CD14-positive monocyte (primary cell): ENCODE results near the gene PTOV1. TPM values are rescaled to one million over a fixed set of nuclear protein-coding genes. Genes with fewer than 3 reads are reported as not detected.

ENCODE experiments used
- DNase-seq, 3 donors: peaks; one replicate each; pipeline ENCODE4 v3.0.0-alpha.2; 2011 to 2022
- H2AFZ ChIP-seq: 2 replicates; pipeline ENCODE4 v1.6.0; 2012; ENCODE audit warnings: mild to moderate bottlenecking, low read depth, low read length, inconsistent platforms; ENCODE audit not compliant: insufficient read depth, poor library complexity, severe bottlenecking
- H3K27ac ChIP-seq, 2 donors: 1 replicate in 1 of 2; 2 replicates in 1 of 2; pipeline ENCODE4 v1.5.1; 2012 to 2013; ENCODE audit warnings: low read length in 2 of 2, control low read depth in 1 of 2, inconsistent platforms in 1 of 2, low read depth in 1 of 2, mild to moderate bottlenecking in 1 of 2
- H3K27me3 ChIP-seq, 2 donors: one replicate each; pipeline versions ENCODE4 v1.6.0 to v1.6.1; 2011 to 2013; ENCODE audit warnings: low read length in 2 of 2; ENCODE audit not compliant: control insufficient read depth in 2 of 2, insufficient read depth in 2 of 2
- H3K36me3 ChIP-seq, 2 donors: replicated peaks in 1 of 2; 1 replicate in 1 of 2; 2 replicates in 1 of 2; pipeline versions ENCODE4 v1.5.1 to v1.6.1; 2012 to 2013; ENCODE audit warnings: low read length in 2 of 2, control low read depth in 1 of 2, inconsistent platforms in 1 of 2, mild to moderate bottlenecking in 1 of 2; ENCODE audit not compliant: insufficient read depth in 2 of 2, control insufficient read depth in 1 of 2
- H3K4me1 ChIP-seq, 2 donors: 1 replicate in 1 of 2; 2 replicates in 1 of 2; pipeline versions ENCODE4 v1.5.1 to v1.6.1; 2012 to 2013; ENCODE audit warnings: low read length in 2 of 2, control low read depth in 1 of 2, inconsistent platforms in 1 of 2, mild to moderate bottlenecking in 1 of 2, moderate library complexity in 1 of 2; ENCODE audit not compliant: insufficient read depth in 2 of 2, control insufficient read depth in 1 of 2
- H3K4me2 ChIP-seq: replicated peaks from 2 replicates; pipeline ENCODE3; 2012; ENCODE audit warnings: low read length, moderate library complexity, mild to moderate bottlenecking; ENCODE audit not compliant: poor library complexity, severe bottlenecking; ENCODE audit errors: extremely low read depth
- H3K4me3 ChIP-seq, 3 experiments: fragments of 200-600 bp in 1 of 3; sonication (generic) in 1 of 3; replicated peaks in 1 of 3; 1 replicate in 2 of 3; 2 replicates in 1 of 3; pipeline ENCODE4 v1.5.1; 2011 to 2013; ENCODE audit warnings: low read length in 3 of 3, mild to moderate bottlenecking in 3 of 3, control low read depth in 2 of 3, low read depth in 2 of 3, inconsistent platforms in 1 of 3, moderate library complexity in 1 of 3
- H3K79me2 ChIP-seq: 2 replicates; pipeline ENCODE4 v1.6.0; 2012; ENCODE audit warnings: mild to moderate bottlenecking, control low read depth, inconsistent platforms, low read length, moderate library complexity; ENCODE audit not compliant: insufficient read depth
- H3K9ac ChIP-seq: 2 replicates; pipeline ENCODE4 v1.6.0; 2017; ENCODE audit warnings: low read length, mild to moderate bottlenecking; ENCODE audit not compliant: insufficient read depth, poor library complexity, severe bottlenecking
- H3K9me3 ChIP-seq, 2 donors: replicated peaks in 1 of 2; 1 replicate in 1 of 2; 2 replicates in 1 of 2; pipeline versions ENCODE4 v1.5.1 to v1.6.1; 2012 to 2013; ENCODE audit warnings: low read length in 2 of 2, control low read depth in 1 of 2; ENCODE audit not compliant: control insufficient read depth in 1 of 2, insufficient read depth in 1 of 2
- H4K20me1 ChIP-seq: 2 replicates; pipeline ENCODE4 v1.6.0; 2012; ENCODE audit warnings: mild to moderate bottlenecking, low read length, control low read depth, moderate library complexity; ENCODE audit not compliant: insufficient read depth
- H3K27ac Mint-ChIP-seq, 7 donors: one replicate each; pipeline ENCODE4 v1.8.0; 2020; ENCODE audit warnings: mild to moderate bottlenecking in 7 of 7, mixed read lengths in 7 of 7, moderate library complexity in 6 of 7, inconsistent platforms in 2 of 7
- H3K27me3 Mint-ChIP-seq, 3 donors: one replicate each; pipeline ENCODE4 v1.8.0; 2021 to 2022; ENCODE audit warnings: low read depth in 3 of 3, mild to moderate bottlenecking in 3 of 3, mixed read lengths in 3 of 3, moderate library complexity in 3 of 3, inconsistent platforms in 1 of 3
- H3K36me3 Mint-ChIP-seq, 2 donors: one replicate each; pipeline ENCODE4 v1.8.0; 2020; ENCODE audit warnings: mixed read lengths in 2 of 2, inconsistent platforms in 1 of 2, mild to moderate bottlenecking in 1 of 2
- H3K4me1 Mint-ChIP-seq: one replicate; pipeline ENCODE4 v1.8.0; 2020; ENCODE audit warnings: mild to moderate bottlenecking, mixed read lengths
- H3K4me3 Mint-ChIP-seq, 2 donors: one replicate each; pipeline ENCODE4 v1.8.0; 2020; ENCODE audit warnings: mild to moderate bottlenecking in 2 of 2, mixed read lengths in 2 of 2, moderate library complexity in 1 of 2
- H3K9me3 Mint-ChIP-seq, 7 donors: one replicate each; pipeline ENCODE4 v1.8.0; 2020 to 2022; ENCODE audit warnings: mixed read lengths in 7 of 7, mild to moderate bottlenecking in 6 of 7, moderate library complexity in 6 of 7, inconsistent platforms in 2 of 7
- WGBS: methylation state at CpG from one replicate; pipeline ENCODE4 v1.1.5; 2013; ENCODE audit warnings: missing lambda C conversion rate; ENCODE audit not compliant: insufficient coverage; 5-methylcytosine and 5-hydroxymethylcytosine counted together
- intact Hi-C, 2 donors: fragments of 100-400 bp; cut with micrococcal nuclease; formaldehyde crosslinking; loops; one replicate each; pipeline versions ENCODE4 v1.15.0 to v1.15.1; 2023
- polyA plus RNA-seq, 3 donors: library from polyadenylated mRNA; depleted of rRNA in 1 of 3; unstranded in 2 of 3; stranded (reverse) in 1 of 3; fragments of 300-500 nt in 2 of 3; fragments of >200 nt in 1 of 3; fragmentation: Illumina TruSeq in 2 of 3; gene quantifications; 1 replicate in 2 of 3; 2 replicates in 1 of 3; pipeline ENCODE4 v1.2.3, GENCODE V29; 2012 to 2021
- TF ChIP-seq, protein P1 (sequence below): fragments of 200-600 bp; IDR thresholded peaks from one replicate; pipeline ENCODE4 v1.8.0; 2022; ENCODE audit warnings: antibody characterized with exemption, mild to moderate bottlenecking

Gene PTOV1
- polyA plus RNA-seq, 3 donors, result 18.3 to 67.9 (median 31.2) TPM

DNA sequence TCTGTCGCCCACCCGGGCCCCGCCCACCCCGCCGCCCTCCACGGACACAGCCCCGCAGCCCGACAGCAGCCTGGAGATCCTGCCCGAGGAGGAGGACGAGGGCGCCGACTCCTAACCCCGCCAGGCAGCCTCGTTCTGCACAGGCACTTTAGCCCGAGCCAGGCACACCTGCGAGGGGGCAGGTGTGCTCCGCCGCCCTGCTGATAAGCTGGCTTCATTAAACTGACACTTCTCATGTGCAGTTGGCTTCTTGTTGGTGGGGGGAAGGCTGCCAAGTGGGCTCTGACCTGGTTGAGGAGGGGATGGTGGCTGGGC, 37.5 kb downstream of the PTOV1 start:
- H3K36me3 ChIP-seq, result peaks cover 15 to 17% of the 10 kb centered on the region in 2 donors
- no peak for DNase-seq
- no peak overlapping the region for H3K27ac ChIP-seq
- no peak overlapping the region for H3K27ac Mint-ChIP-seq
- peaks cover 22% of the 10 kb centered on the region for H4K20me1 ChIP-seq
- no peak overlapping the region for H3K4me2 ChIP-seq
- no peak overlapping the region for H3K9ac ChIP-seq
- H3K9me3 Mint-ChIP-seq, result peaks cover 0 to 7% (median 0%) of the 10 kb centered on the region in 7 donors
- peaks cover 40 to 50% of the 10 kb centered on the region in 2 donors for H3K36me3 Mint-ChIP-seq
- H2AFZ ChIP-seq, result no peak overlapping the region
- intact Hi-C loops, result loop anchor here in 1 of 2 donors (5.0 kb wide), 1 partner anchor 39 kb away; the partner anchor contains the start of genes ATF5 and NUP62
- H3K27me3 Mint-ChIP-seq, result peaks cover 21 to 42% (median 31%) of the 10 kb centered on the region in 3 donors
- H3K4me3 Mint-ChIP-seq, result peak overlapping the region in 1 of 2 donors; percentile 4
- peaks cover 0 to 9% of the 10 kb centered on the region in 2 donors for H3K27me3 ChIP-seq
- peaks cover 20% of the 10 kb centered on the region for H3K4me1 Mint-ChIP-seq
- H3K4me3 ChIP-seq, result no peak overlapping the region
- 96% methylated on average over 18 of the region's 18 CpGs for WGBS
- peaks cover 11 to 13% of the 10 kb centered on the region in 2 donors for H3K4me1 ChIP-seq
- TF ChIP-seq, protein P1, sequence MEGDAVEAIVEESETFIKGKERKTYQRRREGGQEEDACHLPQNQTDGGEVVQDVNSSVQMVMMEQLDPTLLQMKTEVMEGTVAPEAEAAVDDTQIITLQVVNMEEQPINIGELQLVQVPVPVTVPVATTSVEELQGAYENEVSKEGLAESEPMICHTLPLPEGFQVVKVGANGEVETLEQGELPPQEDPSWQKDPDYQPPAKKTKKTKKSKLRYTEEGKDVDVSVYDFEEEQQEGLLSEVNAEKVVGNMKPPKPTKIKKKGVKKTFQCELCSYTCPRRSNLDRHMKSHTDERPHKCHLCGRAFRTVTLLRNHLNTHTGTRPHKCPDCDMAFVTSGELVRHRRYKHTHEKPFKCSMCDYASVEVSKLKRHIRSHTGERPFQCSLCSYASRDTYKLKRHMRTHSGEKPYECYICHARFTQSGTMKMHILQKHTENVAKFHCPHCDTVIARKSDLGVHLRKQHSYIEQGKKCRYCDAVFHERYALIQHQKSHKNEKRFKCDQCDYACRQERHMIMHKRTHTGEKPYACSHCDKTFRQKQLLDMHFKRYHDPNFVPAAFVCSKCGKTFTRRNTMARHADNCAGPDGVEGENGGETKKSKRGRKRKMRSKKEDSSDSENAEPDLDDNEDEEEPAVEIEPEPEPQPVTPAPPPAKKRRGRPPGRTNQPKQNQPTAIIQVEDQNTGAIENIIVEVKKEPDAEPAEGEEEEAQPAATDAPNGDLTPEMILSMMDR, result no peak
- no peaks in the 10 kb centered on the region for H3K9me3 ChIP-seq
- H3K79me2 ChIP-seq, result no peaks in the 10 kb centered on the region

DNA sequence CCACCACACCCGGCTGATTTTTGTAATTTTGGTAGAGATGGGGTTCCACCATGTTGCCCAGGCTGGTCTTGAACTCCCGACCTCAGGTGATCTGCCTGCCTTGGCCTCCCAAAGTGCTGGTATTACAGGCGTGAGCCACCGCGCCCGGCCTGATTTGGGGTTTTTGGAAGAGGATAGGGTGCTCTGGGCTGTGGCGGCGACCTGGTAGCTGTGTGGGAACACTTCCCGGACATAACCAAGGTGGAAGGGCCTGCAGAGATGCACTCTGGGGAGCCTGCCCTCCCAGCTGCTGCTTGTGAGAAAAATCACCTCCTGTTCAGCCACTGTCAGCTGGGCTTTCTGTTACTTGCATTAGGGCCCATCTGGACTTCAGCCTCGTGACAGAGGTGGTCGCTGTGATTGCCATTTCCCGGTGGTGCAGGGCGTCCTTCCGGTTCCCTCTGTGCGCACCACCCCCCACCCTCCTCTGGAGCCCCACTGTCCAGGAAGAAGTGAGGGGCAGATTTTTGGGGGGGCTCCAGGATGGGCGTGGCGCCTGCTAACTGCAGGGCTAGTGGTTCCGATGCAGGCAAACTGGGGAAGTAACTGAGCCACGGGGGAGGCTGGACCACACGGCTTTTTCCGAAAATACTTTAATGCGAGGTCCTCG, 38.2 kb downstream of the PTOV1 start:
- Histone ChIP-seq H2AFZ (no peak overlapping the region), H3K4me1 (peaks cover 11 to 13% of the 10 kb centered on the region in 2 donors), H3K4me2 (no peak overlapping the region), H3K27me3 (peaks cover 0 to 9% of the 10 kb centered on the region in 2 donors), H3K4me3 (no peak overlapping the region), H3K9me3 (no peaks in the 10 kb centered on the region), H3K36me3 (peaks cover 8 to 10% of the 10 kb centered on the region in 2 donors), H3K27ac (no peak overlapping the region), H3K9ac (no peak overlapping the region), H3K79me2 (no peaks in the 10 kb centered on the region), H4K20me1 (peaks cover 19% of the 10 kb centered on the region)
- WGBS, result 88% methylated on average over 12 of the region's 23 CpGs
- intact Hi-C loops, result loop anchor here in 1 of 2 donors (5.0 kb wide), 1 partner anchor 38 kb away; the partner anchor contains the start of genes ATF5 and NUP62
- DNase-seq, result no peak
- Mint-ChIP-seq H3K36me3 (peaks cover 33 to 44% of the 10 kb centered on the region in 2 donors), H3K27me3 (peaks cover 21 to 43% (median 30%) of the 10 kb centered on the region in 3 donors), H3K4me1 (peaks cover 20% of the 10 kb centered on the region), H3K9me3 (peaks cover 0 to 7% (median 0%) of the 10 kb centered on the region in 7 donors), H3K4me3 (peak overlapping the region; percentile 16 to 44), H3K27ac (peak overlapping the region in 3 of 7 donors; percentile 20 to 50 (median 35))
- TF ChIP-seq, protein P1, result no peak
